Adrenal gland (tissue), 5 donors: ENCODE data around the gene WDR13.
"Not testable (repeated sequence)": the region's sequence is repeated elsewhere in the genome, so short reads cannot be mapped to it uniquely, and the experiment has no call there.

Experiments used
- POLR2A ChIP-seq, 2 donors: fragments of 450-650 bp; IDR thresholded peaks; one replicate each; pipeline ENCODE4 v1.6.1; 2017; ENCODE audit warnings: antibody characterized with exemption in 2 of 2, mild to moderate bottlenecking in 2 of 2, moderate library complexity in 1 of 2
- TF ChIP-seq, protein P1 (sequence below), 6 experiments: fragments of 450-650 bp in 4 of 6; fragments of 200-600 bp in 2 of 6; sonication (generic) in 1 of 6; IDR thresholded peaks; 1 replicate in 5 of 6; 2 replicates in 1 of 6; pipeline versions ENCODE4 v1.5.1 to v1.8.0; 2016 to 2021; ENCODE audit warnings: antibody characterized with exemption in 6 of 6, mild to moderate bottlenecking in 2 of 6, moderate library complexity in 1 of 6
- donor health status: DM: no; HTN: no; CAD: no.

DNA sequence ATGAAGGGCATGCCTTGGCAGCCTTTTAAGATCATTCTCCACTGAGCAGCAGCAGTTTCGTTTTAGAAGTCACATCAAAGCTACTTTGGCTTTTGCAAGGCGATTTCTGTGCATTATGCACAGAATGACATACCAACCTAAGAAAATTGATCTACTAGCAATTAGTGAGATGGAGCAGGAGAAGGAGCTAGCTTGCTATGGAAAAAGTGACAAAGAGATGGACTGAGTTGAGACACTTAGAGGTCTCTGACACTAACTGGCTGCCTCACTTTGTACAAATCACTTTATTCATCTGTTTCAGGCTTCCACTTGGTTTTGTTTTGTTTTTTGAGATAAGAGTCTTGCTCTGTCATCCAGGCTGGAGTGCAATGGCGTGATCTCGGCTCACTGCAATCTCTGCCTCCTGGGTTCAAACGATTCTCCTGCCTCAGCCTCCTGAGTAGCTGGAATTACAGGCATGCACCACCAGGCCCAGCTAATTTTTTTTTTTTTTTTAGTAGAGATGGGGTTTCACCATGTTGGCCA lies 54.8 kb downstream of the WDR13 start:
- TF ChIP-seq, protein P1, sequence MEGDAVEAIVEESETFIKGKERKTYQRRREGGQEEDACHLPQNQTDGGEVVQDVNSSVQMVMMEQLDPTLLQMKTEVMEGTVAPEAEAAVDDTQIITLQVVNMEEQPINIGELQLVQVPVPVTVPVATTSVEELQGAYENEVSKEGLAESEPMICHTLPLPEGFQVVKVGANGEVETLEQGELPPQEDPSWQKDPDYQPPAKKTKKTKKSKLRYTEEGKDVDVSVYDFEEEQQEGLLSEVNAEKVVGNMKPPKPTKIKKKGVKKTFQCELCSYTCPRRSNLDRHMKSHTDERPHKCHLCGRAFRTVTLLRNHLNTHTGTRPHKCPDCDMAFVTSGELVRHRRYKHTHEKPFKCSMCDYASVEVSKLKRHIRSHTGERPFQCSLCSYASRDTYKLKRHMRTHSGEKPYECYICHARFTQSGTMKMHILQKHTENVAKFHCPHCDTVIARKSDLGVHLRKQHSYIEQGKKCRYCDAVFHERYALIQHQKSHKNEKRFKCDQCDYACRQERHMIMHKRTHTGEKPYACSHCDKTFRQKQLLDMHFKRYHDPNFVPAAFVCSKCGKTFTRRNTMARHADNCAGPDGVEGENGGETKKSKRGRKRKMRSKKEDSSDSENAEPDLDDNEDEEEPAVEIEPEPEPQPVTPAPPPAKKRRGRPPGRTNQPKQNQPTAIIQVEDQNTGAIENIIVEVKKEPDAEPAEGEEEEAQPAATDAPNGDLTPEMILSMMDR (IDR thresholded peaks at IDR 0.05) = not testable (repeated sequence)
- not testable (repeated sequence) for TF ChIP-seq POLR2A (IDR thresholded peaks at IDR 0.05)
